HG03558 (cell line): Measurements from ENCODE around the gene PLEKHG5.

Experiments used
- ATAC-seq: cut with Tn5 transposase; IDR thresholded peaks from one replicate; pipeline ENCODE4 v1.9.1; 2021; ENCODE audit warnings: moderate number of reproducible peaks; ENCODE audit not compliant: unreplicated experiment; ENCODE audit errors: extremely low read depth

Gene PLEKHG5, protein sequence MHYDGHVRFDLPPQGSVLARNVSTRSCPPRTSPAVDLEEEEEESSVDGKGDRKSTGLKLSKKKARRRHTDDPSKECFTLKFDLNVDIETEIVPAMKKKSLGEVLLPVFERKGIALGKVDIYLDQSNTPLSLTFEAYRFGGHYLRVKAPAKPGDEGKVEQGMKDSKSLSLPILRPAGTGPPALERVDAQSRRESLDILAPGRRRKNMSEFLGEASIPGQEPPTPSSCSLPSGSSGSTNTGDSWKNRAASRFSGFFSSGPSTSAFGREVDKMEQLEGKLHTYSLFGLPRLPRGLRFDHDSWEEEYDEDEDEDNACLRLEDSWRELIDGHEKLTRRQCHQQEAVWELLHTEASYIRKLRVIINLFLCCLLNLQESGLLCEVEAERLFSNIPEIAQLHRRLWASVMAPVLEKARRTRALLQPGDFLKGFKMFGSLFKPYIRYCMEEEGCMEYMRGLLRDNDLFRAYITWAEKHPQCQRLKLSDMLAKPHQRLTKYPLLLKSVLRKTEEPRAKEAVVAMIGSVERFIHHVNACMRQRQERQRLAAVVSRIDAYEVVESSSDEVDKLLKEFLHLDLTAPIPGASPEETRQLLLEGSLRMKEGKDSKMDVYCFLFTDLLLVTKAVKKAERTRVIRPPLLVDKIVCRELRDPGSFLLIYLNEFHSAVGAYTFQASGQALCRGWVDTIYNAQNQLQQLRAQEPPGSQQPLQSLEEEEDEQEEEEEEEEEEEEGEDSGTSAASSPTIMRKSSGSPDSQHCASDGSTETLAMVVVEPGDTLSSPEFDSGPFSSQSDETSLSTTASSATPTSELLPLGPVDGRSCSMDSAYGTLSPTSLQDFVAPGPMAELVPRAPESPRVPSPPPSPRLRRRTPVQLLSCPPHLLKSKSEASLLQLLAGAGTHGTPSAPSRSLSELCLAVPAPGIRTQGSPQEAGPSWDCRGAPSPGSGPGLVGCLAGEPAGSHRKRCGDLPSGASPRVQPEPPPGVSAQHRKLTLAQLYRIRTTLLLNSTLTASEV

DNA sequence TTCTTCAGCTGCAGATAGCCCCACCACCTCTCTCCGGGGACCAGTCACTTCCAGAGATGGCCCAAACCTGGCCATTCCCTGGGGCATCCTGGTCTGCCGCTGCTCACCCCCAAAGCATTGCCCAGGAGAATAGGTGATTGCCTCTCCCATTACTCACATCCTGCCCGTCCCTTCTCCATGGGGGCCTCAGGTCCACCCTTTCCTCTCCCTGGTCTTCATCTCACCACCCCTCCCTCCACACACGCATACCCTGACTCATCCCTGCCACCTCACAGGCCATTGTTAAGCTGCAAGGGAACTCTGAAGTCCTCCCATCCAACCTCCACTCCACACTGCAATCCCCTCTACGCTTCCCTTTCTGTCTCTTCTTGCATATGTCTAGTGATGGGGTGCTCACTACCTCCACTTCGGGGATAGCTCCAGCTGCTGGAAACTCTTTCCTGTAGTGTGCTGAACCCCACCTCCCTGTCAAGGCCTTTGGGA is at the start of gene PLEKHG5:
TSS of gene PLEKHG5 (minus strand) at position 188 of the 483 bp plus-strand sequence. CDS start 14,096 bp downstream, outside the sequence.
- ATAC-seq: no peak

- ATAC-seq: no peak
These were observed 47.5 kb upstream of the PLEKHG5 start for GRCh38 chr1:6538956-6539355.

GRCh38 chr1:6536291-6536690 is 44.8 kb upstream of the PLEKHG5 start:
- no peak for ATAC-seq

DNA sequence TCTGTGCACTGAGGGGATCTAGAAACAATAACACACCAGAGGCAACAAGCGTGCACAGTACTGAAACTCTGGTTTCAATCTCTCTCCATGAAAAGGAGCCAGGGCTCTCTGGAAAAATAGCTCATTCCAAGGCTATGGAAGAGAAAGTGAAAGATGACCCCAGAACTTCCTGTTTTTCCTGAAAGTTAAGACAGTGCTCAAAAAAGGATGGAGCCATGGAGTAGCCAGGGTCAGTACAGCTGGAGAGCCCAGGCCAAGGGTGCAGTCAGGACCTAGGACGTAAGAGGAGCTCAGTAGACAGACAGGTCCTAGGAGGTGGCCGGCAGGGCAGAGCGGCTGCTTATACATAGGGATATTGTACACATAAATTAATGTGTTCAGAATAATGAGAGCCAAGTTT is 43.7 kb upstream of the PLEKHG5 start:
- no peak for ATAC-seq

DNA sequence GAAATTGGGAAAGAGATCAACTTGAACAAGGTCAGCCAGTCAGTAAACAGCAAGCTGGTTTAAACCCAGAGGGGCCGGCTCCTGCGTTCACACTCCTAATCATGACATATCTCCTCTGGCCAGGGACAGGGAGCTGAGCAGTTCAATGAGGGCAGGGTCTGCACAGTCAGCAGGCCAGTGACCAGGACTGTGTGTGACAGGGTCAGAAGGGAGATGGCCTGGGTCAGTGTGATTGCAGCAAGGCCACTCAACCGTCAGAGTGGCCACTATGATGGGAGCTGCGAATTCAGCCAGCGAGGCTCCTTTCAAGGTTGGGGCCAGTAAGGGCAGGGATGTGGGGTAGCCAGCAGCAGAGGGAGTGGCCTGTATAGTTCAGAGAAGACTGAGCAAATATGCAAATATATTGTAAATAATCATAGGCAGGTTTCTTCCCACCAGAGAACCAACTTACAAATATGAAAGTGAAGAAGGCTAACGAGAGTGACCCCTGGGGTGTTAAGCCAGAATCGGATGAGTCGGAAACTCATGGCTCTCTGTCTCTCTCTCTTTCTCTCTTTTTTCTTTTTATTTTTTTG is 42.9 kb upstream of the PLEKHG5 start:
- ATAC-seq: no peak

GRCh38 chr1:6531996-6532395 is 40.5 kb upstream of the PLEKHG5 start:
- no peak for ATAC-seq

DNA sequence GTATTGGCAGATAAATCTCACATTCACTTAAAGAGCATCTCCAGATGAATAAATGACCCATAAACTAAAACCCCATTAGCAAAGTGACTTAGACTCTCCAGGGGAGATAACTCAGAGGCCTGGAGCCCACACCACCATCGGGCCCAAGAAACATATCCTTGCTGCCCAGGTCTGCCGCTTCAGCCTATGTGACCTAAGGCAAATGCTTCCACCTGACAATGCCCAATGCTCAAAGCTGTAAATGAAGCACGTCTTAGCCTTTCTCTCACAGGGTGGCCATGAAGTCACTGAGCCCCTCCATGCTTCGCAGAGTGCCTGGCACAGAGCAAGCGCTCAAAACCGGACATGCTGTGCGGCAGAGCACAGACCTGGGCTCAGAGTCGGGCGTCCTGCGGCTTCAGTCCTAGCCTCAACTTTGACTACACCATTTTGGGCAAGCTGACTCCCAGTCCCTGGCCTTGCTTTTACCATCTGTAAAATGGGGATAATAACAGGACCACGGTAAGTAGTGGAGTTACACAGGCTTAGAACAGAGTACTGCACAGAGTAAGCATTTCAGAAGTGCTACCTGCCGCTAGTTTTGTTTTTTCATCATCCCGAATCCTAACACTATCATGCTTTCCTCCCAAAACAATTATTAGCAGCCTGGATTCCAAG is 39.2 kb upstream of the PLEKHG5 start:
- ATAC-seq: no peak

- no peak for ATAC-seq
These were observed 37.0 kb upstream of the PLEKHG5 start for GRCh38 chr1:6528492-6528891.

GRCh38 chr1:6526316-6526715 is 34.8 kb upstream of the PLEKHG5 start:
- ATAC-seq: no peak

DNA sequence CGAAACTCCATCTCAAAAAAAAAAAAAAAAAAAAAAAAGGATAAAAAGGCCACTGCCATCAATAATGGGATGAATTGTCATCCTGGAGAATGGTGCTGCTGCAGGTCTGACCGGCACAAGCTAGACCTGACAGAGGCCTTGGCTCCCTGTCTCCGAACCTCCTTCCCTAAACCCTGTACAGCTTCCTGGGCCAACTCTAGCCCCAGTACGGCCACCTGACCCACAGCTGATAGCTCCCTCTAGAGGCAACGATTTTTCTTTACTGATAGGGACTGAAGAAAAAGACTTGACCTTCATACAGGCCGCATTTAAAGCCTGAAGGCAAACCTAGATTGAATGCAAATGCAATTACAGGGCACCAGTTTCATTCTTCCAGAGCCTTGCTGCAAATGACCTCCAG is 32.1 kb upstream of the PLEKHG5 start:
- ATAC-seq: no peak

- ATAC-seq: no peak
These were observed 30.1 kb upstream of the PLEKHG5 start for GRCh38 chr1:6521536-6521935.

DNA sequence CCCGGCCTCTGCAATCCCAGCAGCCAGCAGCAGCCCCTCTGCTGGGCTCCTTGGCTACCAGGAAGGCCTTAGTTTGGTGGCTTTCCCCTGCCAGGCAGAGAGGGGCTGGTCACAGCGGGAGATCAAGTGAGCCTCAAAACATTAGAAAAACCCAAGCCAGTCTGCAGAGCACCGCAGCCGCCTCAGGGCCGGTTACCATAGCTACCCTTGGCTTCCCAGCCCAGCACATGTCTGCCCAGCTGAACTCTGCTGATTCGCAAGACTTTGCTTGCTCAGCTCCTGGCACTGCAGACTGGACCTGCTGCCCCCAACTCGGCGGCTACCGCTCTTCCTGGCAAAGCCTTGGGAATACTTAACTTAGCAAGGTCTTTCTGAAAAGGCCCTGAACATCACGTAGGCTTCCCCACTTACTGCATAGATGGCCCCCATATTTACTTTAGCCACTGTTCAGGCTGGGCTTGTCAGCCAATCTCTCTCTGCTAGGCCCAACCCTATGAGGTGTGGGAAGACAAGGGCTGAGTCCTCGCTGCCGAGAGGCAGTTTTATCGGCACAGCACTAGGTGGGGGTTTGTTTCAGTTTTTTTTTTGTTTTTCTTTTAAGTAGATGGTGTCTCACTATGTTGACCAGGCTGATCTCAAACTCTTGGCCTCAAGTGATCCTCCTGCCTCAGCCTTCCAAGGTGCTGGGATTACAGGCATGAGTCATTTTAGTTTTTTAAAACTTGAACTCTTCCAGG is 28.6 kb upstream of the PLEKHG5 start:
- ATAC-seq: no peak

- ATAC-seq: no peak
These were observed 28.0 kb upstream of the PLEKHG5 start for GRCh38 chr1:6519491-6519934.

- no peak for ATAC-seq
These were observed 26.0 kb upstream of the PLEKHG5 start for GRCh38 chr1:6517435-6517851.

DNA sequence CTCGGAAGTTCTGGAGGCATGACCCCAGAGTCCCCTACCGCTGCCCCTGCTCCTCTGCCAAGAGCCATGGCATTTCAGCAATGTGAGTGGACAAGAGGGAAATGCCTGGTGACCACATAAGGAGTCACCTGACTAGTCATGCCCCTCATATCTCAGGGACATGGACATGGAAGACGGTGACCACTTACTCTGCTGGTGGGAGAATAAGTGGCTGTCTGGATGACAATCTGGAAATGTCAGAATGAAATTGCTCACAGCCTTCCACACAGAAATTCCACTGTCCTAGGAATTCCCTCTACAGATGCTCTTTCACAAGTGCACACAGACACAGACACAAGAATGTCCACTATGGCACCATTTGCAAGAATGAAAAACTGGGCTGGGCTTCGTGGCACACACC is 24.3 kb upstream of the PLEKHG5 start:
- no peak for ATAC-seq

DNA sequence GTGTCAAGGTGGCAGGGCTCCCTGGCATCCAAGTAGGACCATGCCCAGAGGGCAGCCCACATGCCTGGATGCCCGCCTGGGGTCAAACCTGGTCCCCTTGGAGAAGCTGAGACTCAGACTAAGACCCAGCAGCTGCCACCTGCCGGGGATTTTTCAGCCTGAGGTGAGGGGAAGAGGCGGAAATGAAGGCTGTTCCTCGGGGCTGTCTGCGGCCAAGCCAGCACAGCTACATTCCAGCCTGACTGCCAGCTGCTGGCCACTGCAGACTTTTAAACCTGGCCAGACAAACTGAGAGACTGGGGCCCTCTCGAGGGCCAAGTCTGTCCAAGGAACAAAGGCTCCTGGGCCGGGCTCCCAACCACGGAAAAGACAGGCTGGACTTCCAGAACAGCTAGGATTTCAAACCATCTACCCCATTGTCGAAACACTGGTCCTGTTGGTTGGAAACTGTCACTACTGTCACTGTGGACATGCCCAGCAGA is 21.9 kb upstream of the PLEKHG5 start:
- no peak for ATAC-seq

GRCh38 chr1:6512908-6513280 is 21.4 kb upstream of the PLEKHG5 start:
- ATAC-seq: no peak

DNA sequence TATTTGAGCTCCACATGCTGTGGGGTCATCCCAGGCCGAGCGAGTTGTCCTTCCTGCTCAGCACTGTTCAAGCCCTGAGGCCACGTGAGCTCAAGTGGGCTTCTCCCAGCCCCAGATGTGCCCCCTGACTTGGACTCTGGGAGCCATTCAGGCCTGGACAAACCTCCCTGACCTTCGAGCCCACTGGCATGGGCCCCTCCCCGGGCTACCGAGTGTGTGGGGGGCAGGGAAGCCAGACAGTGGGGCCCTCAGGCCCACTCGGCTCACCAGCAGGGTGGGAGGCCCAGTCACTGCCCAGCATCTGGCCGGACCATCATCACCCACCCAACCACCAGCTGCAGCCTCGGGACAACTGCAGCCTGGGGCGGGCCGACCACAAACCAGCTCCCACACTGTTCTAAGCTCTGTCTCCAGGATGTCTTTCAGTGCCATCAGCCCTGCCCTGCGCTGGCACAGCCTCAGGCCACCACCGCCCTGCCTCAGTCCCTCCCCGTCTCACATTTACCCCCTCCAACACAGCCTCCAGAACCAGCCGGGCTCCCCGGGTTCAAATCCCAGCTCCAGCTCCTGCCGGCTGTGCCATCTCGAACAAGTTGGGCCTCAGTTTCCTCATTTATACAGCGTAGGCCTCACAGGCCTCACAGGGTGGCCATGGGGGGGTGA is 20.9 kb upstream of the PLEKHG5 start:
- no peak for ATAC-seq
